A549 (cell line): ENCODE data around the gene SPECC1.

Source experiments
- CBX2 ChIP-seq: fragments of 200-600 bp; sonication (generic); IDR thresholded peaks from 2 replicates; pipeline ENCODE4 v1.6.1; 2016; ENCODE audit warnings: low read depth, mild to moderate bottlenecking, borderline replicate concordance
- CBX8 ChIP-seq: fragments of 200-600 bp; sonication (generic); IDR thresholded peaks from 2 replicates; pipeline ENCODE4 v1.6.1; 2016
- CEBPB ChIP-seq, 2 experiments: fragments of >200 bp in 1 of 2; sonication (Bioruptor Twin) in 1 of 2; formaldehyde crosslinking in 1 of 2; IDR thresholded peaks; 2 replicates each; pipeline ENCODE4 v1.6.1; 2012 to 2016
- CTCF ChIP-seq: fragments of >200 bp; sonication (Bioruptor Twin); formaldehyde crosslinking; IDR thresholded peaks from 3 replicates; pipeline ENCODE4 v1.5.1; 2016
- FOSL2 ChIP-seq, 2 experiments: fragments of 450-650 bp in 1 of 2; fragments of >200 bp in 1 of 2; sonication (Bioruptor Twin) in 1 of 2; formaldehyde crosslinking; IDR thresholded peaks; 2 replicates each; pipeline versions ENCODE4 v1.5.0 to v1.6.1; 2016 to 2020; ENCODE audit warnings: mild to moderate bottlenecking in 1 of 2, moderate library complexity in 1 of 2
- MAZ ChIP-seq: fragments of 150-350 bp; IDR thresholded peaks from 2 replicates; pipeline ENCODE4 v1.6.1; 2014; ENCODE audit warnings: antibody characterized with exemption, low read depth, low read length, borderline replicate concordance
- MYC ChIP-seq: IDR thresholded peaks from 2 replicates; pipeline ENCODE4 v1.6.1; 2012; ENCODE audit warnings: mild to moderate bottlenecking, inconsistent platforms, low read length, improper control_type of control experiment, borderline replicate concordance
- POLR2A ChIP-seq: IDR thresholded peaks from 2 replicates; pipeline ENCODE4 v1.6.1; 2012; ENCODE audit warnings: mild to moderate bottlenecking, low read length
- POLR2AphosphoS2 ChIP-seq: conservative IDR thresholded peaks from 2 replicates; pipeline ENCODE4 v1.6.1; 2012; ENCODE audit warnings: low read length, improper control_type of control experiment, inconsistent platforms
- REST ChIP-seq: fragments of 200-600 bp; sonication (generic); IDR thresholded peaks from 2 replicates; pipeline ENCODE4 v1.6.1; 2016; ENCODE audit warnings: antibody characterized with exemption, mild to moderate bottlenecking, moderate library complexity

GRCh38 chr17:20074001-20074400, 64.8 kb downstream of the SPECC1 start:
- TF ChIP-seq POLR2A (no peak), CTCF (no peak), MAZ (no peak), FOSL2 (IDR thresholded peaks at IDR 0.05) (no peak), FOSL2 (CRISPR knock-in tag; IDR thresholded peaks at IDR 0.05) (no peak), REST (no peak), POLR2AphosphoS2 (no peak), CBX8 (no peak), CBX2 (no peak), MYC (no peak), CEBPB (IDR thresholded peaks at IDR 0.05) (no peak)
